Heart right ventricle (tissue), 16 donors: Measurements from ENCODE around the gene AGPS. TPM values are rescaled to one million over a fixed set of nuclear protein-coding genes. Genes with fewer than 3 reads are reported as not detected.
A peak's percentile ranks its signal among the peaks of the same experiment; 100 is the strongest.
"Not testable (repeated sequence)": the region's sequence is repeated elsewhere in the genome, so short reads cannot be mapped to it uniquely, and the experiment has no call there.

ENCODE experiments used
- ATAC-seq, 8 donors: fragments of 200-7000 bp; cut with Tn5 transposase; one replicate each; pipeline ENCODE4 v1.9.1; 2020; ENCODE audit warnings: mild to moderate bottlenecking in 8 of 8, moderate library complexity in 8 of 8, moderate number of reproducible peaks in 1 of 8
- DNase-seq, 2 donors: peaks; one replicate each; pipeline ENCODE4 v3.0.0-alpha.2; 2020
- H3K27ac ChIP-seq, 10 donors: fragments of 200-600 bp; sonication (generic) in 2 of 10; one replicate each; pipeline versions ENCODE4 v1.5.0 to v1.8.0; 2020 to 2022; ENCODE audit warnings: mild to moderate bottlenecking in 3 of 10
- H3K27me3 ChIP-seq, 7 donors: fragments of 200-600 bp; one replicate each; pipeline ENCODE4 v1.8.0; 2021 to 2022; ENCODE audit warnings: mild to moderate bottlenecking in 2 of 7
- H3K36me3 ChIP-seq, 9 donors: fragments of 200-600 bp; sonication (generic) in 1 of 9; one replicate each; pipeline versions ENCODE4 v1.5.0 to v1.8.0; 2020 to 2022; ENCODE audit warnings: mild to moderate bottlenecking in 2 of 9
- H3K4me1 ChIP-seq, 9 donors: fragments of 200-600 bp; sonication (generic) in 1 of 9; one replicate each; pipeline versions ENCODE4 v1.5.0 to v1.8.0; 2020 to 2022; ENCODE audit warnings: mild to moderate bottlenecking in 4 of 9
- H3K4me3 ChIP-seq, 10 donors: fragments of 200-600 bp; sonication (generic) in 2 of 10; one replicate each; pipeline versions ENCODE4 v1.5.0 to v1.8.0; 2020 to 2022; ENCODE audit warnings: mild to moderate bottlenecking in 7 of 10, moderate library complexity in 2 of 10
- H3K9me3 ChIP-seq, 11 donors: fragments of 200-600 bp in 10 of 11; sonication (generic) in 2 of 11; one replicate each; pipeline versions ENCODE4 v1.5.0 to v1.8.0; 2013 to 2022; ENCODE audit warnings: mild to moderate bottlenecking in 2 of 11, control low read depth in 1 of 11, moderate library complexity in 1 of 11
- CTCF ChIP-seq, 9 donors: fragments of 200-600 bp; sonication (generic) in 2 of 9; IDR thresholded peaks; one replicate each; pipeline versions ENCODE4 v1.5.0 to v1.8.0; 2021 to 2022; ENCODE audit warnings: antibody characterized with exemption in 9 of 9, mild to moderate bottlenecking in 5 of 9, moderate library complexity in 1 of 9
- WGBS, 2 donors: extraction: QIAGEN DNeasy Blood & Tissue Kit; methylation state at CpG; one replicate each; pipeline ENCODE4 v1.1.7; 2013; ENCODE audit warnings: inconsistent platforms in 1 of 2; 5-methylcytosine and 5-hydroxymethylcytosine counted together
- intact Hi-C, 10 donors: fragments of 100-400 bp; cut with DNase I; formaldehyde crosslinking; loops; one replicate each; pipeline versions ENCODE4 v1.11.1 to v1.14.2; 2022
- polyA plus RNA-seq, 2 donors: library from polyadenylated mRNA; stranded (reverse); fragments of 200-250 nt; gene quantifications; one replicate each; pipeline ENCODE4 v1.2.3, GENCODE V29; 2013
- total RNA-seq, 10 donors: library from RNA; stranded (reverse); fragmentation: NEBNext Ultra II Directional in 3 of 10; extraction: Animal tissue kit (Norgen Biotek cat#: 25700) in 3 of 10; gene quantifications; one replicate each; pipeline versions ENCODE4 v1.2.1 to v1.2.4, GENCODE V29; 2021 to 2023
- donor health status: Arrhythmogenic right ventricular cardiomyopathy.
- donor health status: ischemic (EF 13 %, LVEDD 7.1; RV severe dilation, severe dysfunction).
- donor health status: healthy with polysubstance abuse.
- donor health status: DM: no; HTN: yes; CAD: no.
- donor health status: DM: no; HTN: no; CAD: no.
- donor health status: ischemic (EF 25% LVEDD 6.9; RV normal size, moderate dysfunction).
- donor health status: ischemic (EF 25% LVEDD 5.7; RV mildly dilated, moderate dysfunction).
- donor health status: healthy.
- donor health status: DM: yes; HTN: yes; CAD: no.
- donor health status: Ischemic cardiomyopathy.
- donor health status: ischemic (EF 35%, LVEDD 5.7; RV mildly dilated, moderate dysfunction).
- donor health status: nonischemic (EF 11% LVEDD 7.7; RV severe dilation, severe dysfunction).
- donor health status: DM: yes; HTN: yes; CAD: no.
- donor health status: PGD.
- donor health status: ischemic (EF 29% LVEDD 5.4; RV normal size, mild dysfunction).
- donor health status: nonischemic (EF 23%, LVEDD 6.1; RV moderate dilation, normal function).

Gene AGPS
- total and polyA plus RNA-seq, 12 donors = 4.6 to 32.0 (median 28.4) TPM

- H3K27ac ChIP-seq = peak overlapping the region in 1 of 10 donors; percentile 10
- ATAC-seq = no peak
- WGBS, 2 donors = 43 to 46% methylated on average over 3 of the region's 3 CpGs
Observed at GRCh38 chr2:177359836-177360595, 32.6 kb upstream of the AGPS start.

DNA sequence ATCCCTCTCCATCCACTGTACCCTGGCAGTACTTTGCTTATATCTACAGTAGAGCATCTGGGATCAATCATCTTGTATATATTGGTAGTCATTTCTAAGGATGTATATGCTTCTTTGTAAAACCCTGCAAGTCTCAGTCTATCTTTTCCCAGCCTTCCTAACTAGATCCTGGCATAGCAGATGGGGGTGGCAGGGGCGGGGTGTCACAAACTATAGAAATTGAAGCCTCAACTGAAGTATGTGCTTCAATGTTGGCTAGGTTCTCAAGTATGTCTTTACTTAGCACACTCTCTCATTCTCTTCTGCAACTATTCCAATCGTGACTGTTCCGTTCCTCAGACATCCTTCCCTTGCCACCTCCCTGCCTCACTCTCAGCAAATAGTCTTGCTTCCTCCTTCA is 30.1 kb upstream of the AGPS start:
- no peak overlapping the region for H3K27ac ChIP-seq
- peaks cover 0 to 13% (median 2%) of the 10 kb centered on the region in 9 donors for H3K4me1 ChIP-seq
- 73 to 78% methylated on average over 3 of the region's 3 CpGs for WGBS, 2 donors
- no peaks in the 10 kb centered on the region for H3K27me3 ChIP-seq
- no peak overlapping the region for H3K4me3 ChIP-seq
- DNase-seq (no peak), ATAC-seq (no peak)
- H3K9me3 ChIP-seq = no peaks in the 10 kb centered on the region
- TF ChIP-seq CTCF (IDR thresholded peaks at IDR 0.05) = no peak
- intact Hi-C loops = no loop called here
- H3K36me3 ChIP-seq = no peaks in the 10 kb centered on the region

More at GRCh38 chr2:177359836-177360595, 32.6 kb upstream of the AGPS start:
- H3K4me3 ChIP-seq = peak overlapping the region in 1 of 10 donors; percentile 8
- TF ChIP-seq CTCF (IDR thresholded peaks at IDR 0.05) = no peak
- no peaks in the 10 kb centered on the region for H3K36me3 ChIP-seq
- peaks cover 0 to 13% (median 2%) of the 10 kb centered on the region in 9 donors for H3K4me1 ChIP-seq
- DNase-seq = no peak
- H3K9me3 ChIP-seq = no peaks in the 10 kb centered on the region
- intact Hi-C loops = no loop called here
- no peaks in the 10 kb centered on the region for H3K27me3 ChIP-seq

GRCh38 chr2:177363332-177363731 is 29.2 kb upstream of the AGPS start:
- DNase-seq = no peak
- TF ChIP-seq CTCF (IDR thresholded peaks at IDR 0.05) = no peak
- WGBS, 2 donors = 83 to 90% methylated on average over 7 of the region's 7 CpGs
- peaks cover 0 to 13% (median 2%) of the 10 kb centered on the region in 9 donors for H3K4me1 ChIP-seq
- no peaks in the 10 kb centered on the region for H3K36me3 ChIP-seq
- no peak for ATAC-seq
- intact Hi-C loops = no loop called here
- H3K27me3 ChIP-seq = no peaks in the 10 kb centered on the region
- peaks cover 0 to 5% (median 0%) of the 10 kb centered on the region in 11 donors for H3K9me3 ChIP-seq
- no peak overlapping the region for H3K4me3 ChIP-seq
- H3K27ac ChIP-seq = no peak overlapping the region

GRCh38 chr2:177365764-177366163 is 26.8 kb upstream of the AGPS start:
- ATAC-seq, DNase-seq, H3K27me3 ChIP-seq, H3K27ac ChIP-seq, H3K4me3 ChIP-seq, H3K4me1 ChIP-seq, intact Hi-C loops, H3K36me3 ChIP-seq: not testable (repeated sequence)
- H3K9me3 ChIP-seq = peaks cover 0 to 27% (median 4%) of the 10 kb centered on the region in 11 donors

- intact Hi-C loops, H3K27ac ChIP-seq, DNase-seq, H3K4me3 ChIP-seq, H3K27me3 ChIP-seq, H3K36me3 ChIP-seq, H3K4me1 ChIP-seq, ATAC-seq: not testable (repeated sequence)
- H3K9me3 ChIP-seq = peaks cover 0 to 39% (median 4%) of the 10 kb centered on the region in 11 donors
- WGBS, 2 donors = 94 to 95% methylated on average over 1 of the region's 1 CpG
Observed at GRCh38 chr2:177368023-177368422, 24.6 kb upstream of the AGPS start.
